LNCAP (cell line): ENCODE data around the gene GALNT9.

Source experiments
- CTCF ChIP-seq: fragments of 450-650 bp; IDR thresholded peaks from 2 replicates; pipeline ENCODE4 v1.5.1; 2017; ENCODE audit warnings: mild to moderate bottlenecking

GALNT9 gene

GRCh38 chr12:132205271-132206045 is 123.9 kb downstream of the GALNT9 start:
- TF ChIP-seq CTCF = no peak

- TF ChIP-seq CTCF = no peak
These were observed 124.6 kb downstream of the GALNT9 start for GRCh38 chr12:132204793-132205270.

- no peak for TF ChIP-seq CTCF
These were observed 125.2 kb downstream of the GALNT9 start for GRCh38 chr12:132204063-132204792.

- no peak for TF ChIP-seq CTCF
These were observed 126.3 kb downstream of the GALNT9 start for GRCh38 chr12:132202929-132203721.

GRCh38 chr12:132201391-132202120 is 127.8 kb downstream of the GALNT9 start:
- TF ChIP-seq CTCF = no peak

GRCh38 chr12:132200800-132201199 is 128.6 kb downstream of the GALNT9 start:
- no peak for TF ChIP-seq CTCF
